SU-DHL-6 (cell line): ENCODE measurements around the gene AMBP.

Experiments used
- H2AFZ ChIP-seq: fragments of 200-600 bp; sonication (generic); 2 replicates; pipeline ENCODE4 v1.6.1; 2014; ENCODE audit warnings: low read depth, mild to moderate bottlenecking, moderate library complexity, mixed read lengths, antibody characterized with exemption, low read length; ENCODE audit not compliant: severe bottlenecking
- H3F3A ChIP-seq: fragments of 200-600 bp; shearing (Covaris generic); 2 replicates; pipeline ENCODE4 v1.6.0; 2016; ENCODE audit warnings: antibody characterized with exemption, mild to moderate bottlenecking; ENCODE audit not compliant: insufficient read depth
- H3K27ac ChIP-seq: fragments of 200-600 bp; sonication (generic); 2 replicates; pipeline ENCODE4 v1.5.1; 2016; ENCODE audit warnings: low read depth, mild to moderate bottlenecking, low read length, moderate library complexity, mixed read lengths
- H3K27me3 ChIP-seq: fragments of 200-600 bp; sonication (generic), shearing (Covaris generic); 2 replicates; pipeline ENCODE4 v1.6.0; 2014; ENCODE audit warnings: mild to moderate bottlenecking, low read length
- H3K36me3 ChIP-seq: fragments of 200-600 bp; sonication (generic); 2 replicates; pipeline ENCODE4 v1.6.1; 2014; ENCODE audit warnings: mild to moderate bottlenecking, low read length, mixed read lengths
- H3K4me2 ChIP-seq: fragments of 300-600, 200-600 bp; shearing (Covaris generic), sonication (generic); 2 replicates; pipeline ENCODE4 v1.6.0; 2014; ENCODE audit warnings: low read length, low read depth, mild to moderate bottlenecking; ENCODE audit not compliant: poor library complexity, severe bottlenecking
- H3K4me3 ChIP-seq: fragments of 200-600 bp; sonication (generic); 2 replicates; pipeline ENCODE4 v1.5.1; 2014; ENCODE audit warnings: antibody characterized with exemption, low read length, mild to moderate bottlenecking, mixed read lengths; ENCODE audit not compliant: insufficient read depth, poor library complexity, severe bottlenecking
- H3K79me2 ChIP-seq: fragments of 200-600 bp; sonication (generic); 2 replicates; pipeline ENCODE4 v1.6.1; 2014; ENCODE audit warnings: mild to moderate bottlenecking, low read length, moderate library complexity; ENCODE audit not compliant: insufficient read depth
- H3K9ac ChIP-seq: fragments of 200-600 bp; sonication (generic); 2 replicates; pipeline ENCODE4 v1.7.0; 2014; ENCODE audit warnings: mild to moderate bottlenecking, low read length
- H3K9me2 ChIP-seq: fragments of 200-600 bp; sonication (generic); replicated peaks from 2 replicates; pipeline ENCODE4 v1.6.1; 2014; ENCODE audit warnings: low read length; ENCODE audit not compliant: insufficient read depth
- H3K9me3 ChIP-seq: fragments of 200-600 bp; sonication (generic); 2 replicates; pipeline ENCODE4 v1.6.1; 2014; ENCODE audit warnings: low read length, mixed read lengths; ENCODE audit not compliant: insufficient read depth
- H4K20me1 ChIP-seq: fragments of 200-600 bp; sonication (generic); 2 replicates; pipeline ENCODE4 v1.6.1; 2014; ENCODE audit warnings: low read depth, mild to moderate bottlenecking, antibody characterized with exemption, low read length, moderate library complexity, mixed read lengths
- CTCF ChIP-seq: fragments of 200-600 bp; sonication (generic); IDR thresholded peaks from one replicate; pipeline ENCODE4 v1.5.1; 2017; ENCODE audit warnings: antibody characterized with exemption, mild to moderate bottlenecking, low read length, moderate library complexity; ENCODE audit not compliant: insufficient read depth, poor library complexity, severe bottlenecking
- EZH2phosphoT487 ChIP-seq: fragments of 200-600 bp; sonication (generic), shearing (Covaris generic); conservative IDR thresholded peaks from 2 replicates; pipeline ENCODE4 v1.6.1; 2018; ENCODE audit warnings: mild to moderate bottlenecking, antibody characterized with exemption, low read length, moderate library complexity, mixed read lengths

AMBP gene

GRCh38 chr9:114116126-114116747, 38.1 kb upstream of the AMBP start:
- no peaks in the 10 kb centered on the region for H3K79me2 ChIP-seq
- no peaks in the 10 kb centered on the region for H3F3A ChIP-seq
- H3K4me2 ChIP-seq = no peak overlapping the region
- H3K4me3 ChIP-seq = no peak overlapping the region
- no peaks in the 10 kb centered on the region for H3K9me3 ChIP-seq
- no peaks in the 10 kb centered on the region for H3K9me2 ChIP-seq
- no peaks in the 10 kb centered on the region for H3K27me3 ChIP-seq
- no peak overlapping the region for H3K9ac ChIP-seq
- no peaks in the 10 kb centered on the region for H3K36me3 ChIP-seq
- TF ChIP-seq CTCF (no peak), EZH2phosphoT487 (no peak)
- H4K20me1 ChIP-seq = no peaks in the 10 kb centered on the region
- no peak overlapping the region for H3K27ac ChIP-seq
- H2AFZ ChIP-seq = no peak overlapping the region

- Histone ChIP-seq H3K27ac (no peak overlapping the region), H3K79me2 (no peaks in the 10 kb centered on the region), H3F3A (no peaks in the 10 kb centered on the region), H3K4me2 (no peak overlapping the region), H3K4me3 (no peak overlapping the region), H3K36me3 (no peaks in the 10 kb centered on the region), H3K9me2 (no peaks in the 10 kb centered on the region), H4K20me1 (no peaks in the 10 kb centered on the region), H3K9me3 (no peaks in the 10 kb centered on the region), H3K9ac (no peak overlapping the region), H2AFZ (no peak overlapping the region), H3K27me3 (no peaks in the 10 kb centered on the region)
- TF ChIP-seq CTCF = no peak
- no peak for TF ChIP-seq EZH2phosphoT487
These were observed 37.6 kb upstream of the AMBP start for GRCh38 chr9:114115654-114116125.

GRCh38 chr9:114114364-114114763, 36.3 kb upstream of the AMBP start:
- H3F3A ChIP-seq = no peaks in the 10 kb centered on the region
- no peak overlapping the region for H3K9ac ChIP-seq
- TF ChIP-seq CTCF = no peak
- no peak for TF ChIP-seq EZH2phosphoT487
- no peaks in the 10 kb centered on the region for H3K36me3 ChIP-seq
- no peaks in the 10 kb centered on the region for H3K9me2 ChIP-seq
- H3K79me2 ChIP-seq = no peaks in the 10 kb centered on the region
- H3K4me3 ChIP-seq = no peak overlapping the region
- no peaks in the 10 kb centered on the region for H3K27me3 ChIP-seq
- no peak overlapping the region for H3K27ac ChIP-seq
- H3K9me3 ChIP-seq = no peaks in the 10 kb centered on the region
- no peaks in the 10 kb centered on the region for H4K20me1 ChIP-seq
- no peak overlapping the region for H2AFZ ChIP-seq
- H3K4me2 ChIP-seq = no peak overlapping the region
